BLaER1 treated with 17β-estradiol and CSF1 and Interleukin-3, amounts not matched to agents 10 nM and 100 nM (cell line): ENCODE data around the gene PTPRE.

Experiments
- H3K27ac ChIP-seq, 11 experiments: shearing (Covaris generic); formaldehyde crosslinking; 2 replicates each; pipeline ENCODE4 v1.8.1; 2022
- H3K27me3 ChIP-seq, 11 experiments: shearing (Covaris generic); formaldehyde crosslinking; 2 replicates each; pipeline ENCODE4 v1.8.1; 2022
- H3K36me3 ChIP-seq, 11 experiments: shearing (Covaris generic); formaldehyde crosslinking; 2 replicates each; pipeline ENCODE4 v1.8.1; 2022
- H3K4me1 ChIP-seq, 10 experiments: shearing (Covaris generic); formaldehyde crosslinking; 2 replicates each; pipeline ENCODE4 v1.8.1; 2022
- H3K4me2 ChIP-seq, 11 experiments: shearing (Covaris generic); formaldehyde crosslinking; 2 replicates each; pipeline ENCODE4 v1.8.1; 2022
- H3K4me3 ChIP-seq, 10 experiments: shearing (Covaris generic); formaldehyde crosslinking; 2 replicates each; pipeline ENCODE4 v1.8.1; 2022
- H3K9ac ChIP-seq, 11 experiments: shearing (Covaris generic); formaldehyde crosslinking; 2 replicates each; pipeline ENCODE4 v1.8.1; 2022
- H3K9me3 ChIP-seq, 11 experiments: shearing (Covaris generic); formaldehyde crosslinking; replicated peaks in 1 of 11; 2 replicates each; pipeline ENCODE4 v1.8.1; 2022
- H4K20me1 ChIP-seq, 11 experiments: shearing (Covaris generic); formaldehyde crosslinking; 2 replicates each; pipeline ENCODE4 v1.8.1; 2022
- Cebpa-rat ChIP-seq, 11 experiments: shearing (Covaris generic); IDR thresholded peaks; 2 replicates each; pipeline ENCODE4 v1.8.1; 2022

Gene PTPRE

DNA sequence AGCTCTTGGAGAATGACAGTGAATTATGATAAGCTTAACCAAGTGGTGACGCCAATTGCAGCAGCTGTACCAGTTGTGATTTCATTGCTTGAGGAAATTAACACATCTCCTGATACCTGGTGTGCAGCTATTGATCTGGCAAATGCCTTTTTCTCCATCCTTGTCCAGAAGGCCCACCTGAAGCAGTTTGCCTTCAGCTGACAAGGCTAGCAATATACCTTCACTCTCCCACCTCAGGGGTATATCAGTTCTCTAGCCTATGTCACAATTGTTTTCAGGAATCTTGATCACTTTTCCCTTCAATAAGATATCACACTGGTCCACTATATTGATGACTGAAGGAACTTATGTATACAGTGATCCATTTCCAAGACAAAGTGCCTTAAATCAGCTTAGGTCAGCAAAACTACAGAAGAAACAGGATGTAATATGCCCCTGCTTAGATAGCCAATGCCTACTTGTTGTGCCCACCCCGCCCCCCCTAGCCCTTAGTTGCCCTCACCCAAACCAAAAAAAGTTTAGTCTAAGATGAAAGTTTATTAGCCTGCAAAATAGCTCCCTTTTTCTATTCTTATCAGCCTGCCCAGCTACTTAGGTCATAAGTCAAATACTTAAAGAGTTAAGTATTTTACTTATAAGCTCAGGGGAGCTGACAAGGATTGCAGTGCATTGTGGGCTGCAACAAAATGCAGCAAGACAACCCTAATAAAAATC is 45.1 kb downstream of the PTPRE start:
- Histone ChIP-seq H3K4me1 (peaks cover 0 to 15% (median under 1%) of the 10 kb centered on the region in 10 experiments; a peak in 11 of 20 replicates), H4K20me1 (peaks cover 0 to 15% (median 0%) of the 10 kb centered on the region in 11 experiments; a peak in 2 of 22 replicates), H3K4me2 (peak overlapping the region in 2 of 11 experiments; percentile 9 to 10; a peak in 1 of 22 replicates), H3K9ac (no peak overlapping the region), H3K36me3 (peaks cover 0 to 23% (median 0%) of the 10 kb centered on the region in 11 experiments; a peak in 3 of 22 replicates), H3K27ac (no peak overlapping the region), H3K27me3 (no peaks in the 10 kb centered on the region), H3K9me3 (peaks cover 0 to 33% (median 9%) of the 10 kb centered on the region in 11 experiments; a peak in 9 of 22 replicates), H3K4me3 (no peak overlapping the region)
- TF ChIP-seq Cebpa-rat (IDR thresholded peaks at IDR 0.05): no peak

DNA sequence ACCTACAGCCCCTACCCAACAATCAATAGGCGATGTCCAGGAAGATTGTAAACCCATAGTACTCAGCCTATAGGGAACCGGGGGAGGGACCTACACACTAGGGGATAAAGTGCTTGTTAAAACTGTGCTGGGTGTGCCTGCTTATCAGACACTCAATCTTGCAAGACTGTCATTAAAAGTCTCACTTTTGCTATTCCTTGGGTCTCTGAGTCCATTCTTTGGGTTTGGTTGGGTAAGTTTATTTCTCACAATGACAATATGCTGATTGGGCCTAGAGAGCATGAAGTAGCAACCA is 45.6 kb downstream of the PTPRE start:
- no peak for TF ChIP-seq Cebpa-rat (IDR thresholded peaks at IDR 0.05)
- no peaks in the 10 kb centered on the region for H3K27me3 ChIP-seq
- H4K20me1 ChIP-seq: peaks cover 0 to 15% (median 0%) of the 10 kb centered on the region in 11 experiments; a peak in 2 of 22 replicates
- H3K9ac ChIP-seq: no peak overlapping the region
- peaks cover 0 to 33% (median 9%) of the 10 kb centered on the region in 11 experiments; a peak in 9 of 22 replicates for H3K9me3 ChIP-seq
- H3K4me2 ChIP-seq: no peak overlapping the region
- H3K4me1 ChIP-seq: peaks cover 0 to 14% (median 0%) of the 10 kb centered on the region in 10 experiments; a peak in 7 of 20 replicates
- H3K27ac ChIP-seq: no peak overlapping the region
- H3K4me3 ChIP-seq: no peak overlapping the region
- peaks cover 0 to 21% (median 0%) of the 10 kb centered on the region in 11 experiments; a peak in 3 of 22 replicates for H3K36me3 ChIP-seq

DNA sequence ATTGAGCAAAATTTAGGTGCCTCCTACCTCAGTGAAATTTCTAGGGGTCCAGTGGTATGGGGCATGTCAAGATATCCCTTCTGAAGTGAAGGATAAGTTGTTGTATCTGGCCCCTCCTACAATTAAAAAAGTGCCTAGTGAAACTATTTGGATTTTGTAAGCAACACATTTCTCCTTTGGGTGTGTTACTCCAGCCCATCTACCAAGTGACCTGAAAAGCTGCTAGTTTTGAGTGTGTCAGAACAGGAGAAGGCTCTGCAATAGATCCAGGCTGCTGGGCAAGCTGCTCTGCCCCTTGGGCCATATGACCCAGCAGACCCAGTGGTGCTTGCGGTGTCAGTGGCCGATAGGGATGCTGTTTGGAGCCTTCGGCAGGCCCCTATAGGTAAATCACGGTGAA is 46.0 kb downstream of the PTPRE start:
- Histone ChIP-seq H3K4me3 (no peak overlapping the region), H3K27me3 (no peaks in the 10 kb centered on the region), H3K9me3 (peaks cover 0 to 33% (median 9%) of the 10 kb centered on the region in 11 experiments; a peak in 9 of 22 replicates), H3K4me2 (no peak overlapping the region), H3K36me3 (peaks cover 0 to 17% (median 0%) of the 10 kb centered on the region in 11 experiments; a peak in 3 of 22 replicates), H3K27ac (no peak overlapping the region), H4K20me1 (peaks cover 0 to 15% (median 0%) of the 10 kb centered on the region in 11 experiments; a peak in 2 of 22 replicates), H3K4me1 (peaks cover 0 to 14% (median 0%) of the 10 kb centered on the region in 10 experiments; a peak in 7 of 20 replicates), H3K9ac (no peak overlapping the region)
- TF ChIP-seq Cebpa-rat (IDR thresholded peaks at IDR 0.05): no peak

DNA sequence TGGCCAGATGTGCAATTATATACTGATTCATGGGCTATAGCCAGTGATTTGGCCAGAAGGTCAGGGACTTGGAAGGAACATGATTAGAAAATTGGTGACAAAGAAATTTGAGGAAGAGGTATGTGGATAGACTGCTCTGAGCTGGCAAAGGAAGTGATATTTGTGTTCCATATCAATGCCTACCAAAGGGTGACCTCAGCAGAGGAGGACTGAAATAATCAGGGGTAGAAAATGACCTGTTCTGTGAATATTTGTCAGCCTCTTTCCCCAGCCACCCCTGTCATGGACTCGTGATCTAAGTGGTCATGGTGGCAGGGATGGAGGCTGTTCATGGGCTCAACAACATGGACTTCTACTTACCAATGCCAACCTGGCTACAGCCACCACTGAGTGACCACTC is 47.0 kb downstream of the PTPRE start:
- H4K20me1 ChIP-seq: peaks cover 0 to 16% (median 0%) of the 10 kb centered on the region in 11 experiments; a peak in 3 of 22 replicates
- no peak overlapping the region for H3K4me3 ChIP-seq
- no peak for TF ChIP-seq Cebpa-rat (IDR thresholded peaks at IDR 0.05)
- peaks cover 0 to 12% (median 0%) of the 10 kb centered on the region in 11 experiments; a peak in 3 of 22 replicates for H3K36me3 ChIP-seq
- peaks cover 0 to 14% (median 0%) of the 10 kb centered on the region in 10 experiments; a peak in 7 of 20 replicates for H3K4me1 ChIP-seq
- H3K9me3 ChIP-seq: peaks cover 0 to 30% (median 9%) of the 10 kb centered on the region in 11 experiments; a peak in 9 of 22 replicates
- no peak overlapping the region for H3K9ac ChIP-seq
- H3K27me3 ChIP-seq: no peaks in the 10 kb centered on the region
- H3K4me2 ChIP-seq: peak overlapping the region in 3 of 11 experiments; percentile 7 to 28 (median 14); a peak in 2 of 22 replicates
- no peak overlapping the region for H3K27ac ChIP-seq

DNA sequence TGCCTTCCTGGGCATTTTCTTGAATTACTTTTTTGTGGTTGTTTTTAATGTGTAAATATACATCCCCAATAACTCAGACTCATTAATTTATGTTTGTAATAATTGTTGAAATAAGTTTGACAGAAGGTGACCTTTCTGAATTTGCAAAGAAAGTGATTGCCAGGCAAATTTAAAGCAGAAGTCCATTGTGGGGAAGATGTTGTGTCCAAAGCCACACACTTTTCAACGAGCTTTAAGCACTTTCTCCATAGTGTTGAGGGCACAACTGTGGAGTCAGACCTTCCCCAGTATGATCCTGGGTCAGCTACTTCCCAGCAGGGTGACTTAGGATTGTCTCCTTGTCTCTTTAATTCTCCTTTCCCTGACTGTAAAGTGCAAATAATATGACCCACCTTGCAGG is 52.5 kb downstream of the PTPRE start:
- H3K27ac ChIP-seq: no peak overlapping the region
- no peak overlapping the region for H3K9ac ChIP-seq
- H4K20me1 ChIP-seq: peaks cover 0 to 51% (median 0%) of the 10 kb centered on the region in 11 experiments; a peak in 8 of 22 replicates
- TF ChIP-seq Cebpa-rat (IDR thresholded peaks at IDR 0.05): no peak
- H3K9me3 ChIP-seq: peaks cover 0 to 19% (median 0%) of the 10 kb centered on the region in 11 experiments; a peak in 8 of 22 replicates
- H3K4me3 ChIP-seq: no peak overlapping the region
- H3K4me2 ChIP-seq: peak overlapping the region in 1 of 11 experiments; percentile 16; a peak in 1 of 22 replicates
- H3K27me3 ChIP-seq: no peaks in the 10 kb centered on the region
- H3K4me1 ChIP-seq: peaks cover 6 to 29% (median 22%) of the 10 kb centered on the region in 10 experiments; a peak in 17 of 20 replicates
- peaks cover 0 to 6% (median 0%) of the 10 kb centered on the region in 11 experiments; a peak in 2 of 22 replicates for H3K36me3 ChIP-seq

DNA sequence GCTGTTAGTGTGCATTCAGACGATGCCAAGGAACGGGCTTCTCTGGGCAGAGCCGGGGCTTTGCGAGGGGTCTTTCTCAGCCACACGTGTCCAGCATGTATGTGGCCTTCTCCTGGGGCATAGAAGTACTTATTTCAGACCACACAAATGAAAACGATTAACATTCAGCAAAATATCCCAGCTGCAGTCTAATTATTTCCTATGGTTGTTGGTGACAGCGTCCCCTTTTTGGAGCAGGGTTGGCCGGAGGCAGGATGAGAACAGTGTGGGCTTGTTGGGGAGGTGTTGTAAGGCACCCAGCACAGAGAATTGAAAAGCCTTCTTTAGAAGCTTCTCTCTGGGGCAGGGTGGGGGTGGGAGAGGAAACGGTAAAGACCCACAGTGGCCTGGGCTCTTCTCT is 54.2 kb downstream of the PTPRE start:
- H3K9me3 ChIP-seq: peaks cover 0 to 9% (median 0%) of the 10 kb centered on the region in 11 experiments; a peak in 8 of 22 replicates
- no peak overlapping the region for H3K9ac ChIP-seq
- H3K36me3 ChIP-seq: peaks cover 0 to 5% (median 0%) of the 10 kb centered on the region in 11 experiments; a peak in 2 of 22 replicates
- H3K4me3 ChIP-seq: no peak overlapping the region
- peaks cover 6 to 29% (median 22%) of the 10 kb centered on the region in 10 experiments; a peak in 17 of 20 replicates for H3K4me1 ChIP-seq
- H3K4me2 ChIP-seq: peak overlapping the region in 7 of 11 experiments; percentile 9 to 66 (median 30); a peak in 8 of 22 replicates
- no peak overlapping the region for H3K27ac ChIP-seq
- no peak for TF ChIP-seq Cebpa-rat (IDR thresholded peaks at IDR 0.05)
- no peaks in the 10 kb centered on the region for H3K27me3 ChIP-seq
- peaks cover 0 to 51% (median 0%) of the 10 kb centered on the region in 11 experiments; a peak in 8 of 22 replicates for H4K20me1 ChIP-seq

DNA sequence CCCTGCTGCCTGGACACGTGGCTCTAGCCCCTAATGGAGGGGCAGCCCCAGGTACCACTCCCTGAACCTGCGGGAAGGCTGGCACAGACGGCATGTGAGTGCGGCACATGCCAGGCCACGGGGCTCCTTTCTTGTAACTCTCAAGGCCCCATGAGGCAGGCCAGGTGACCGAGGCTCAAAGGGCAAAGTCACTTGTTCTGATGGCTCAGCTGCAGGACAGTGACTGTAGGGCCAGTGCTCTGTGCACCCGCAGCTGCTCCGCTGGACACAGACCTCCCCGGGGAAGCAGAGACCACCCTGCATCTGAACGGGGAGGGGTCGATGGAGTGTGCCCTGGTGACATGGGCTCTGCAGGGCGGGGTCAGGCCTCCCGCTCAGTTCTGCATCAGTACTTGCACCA is 55.3 kb downstream of the PTPRE start:
- Histone ChIP-seq H3K9ac (peak overlapping the region in 2 of 11 experiments; percentile 11 to 17; a peak in 2 of 22 replicates), H3K4me3 (no peak overlapping the region), H3K27me3 (no peaks in the 10 kb centered on the region), H3K36me3 (peaks cover 0 to 15% (median 0%) of the 10 kb centered on the region in 11 experiments; a peak in 2 of 22 replicates), H4K20me1 (peaks cover 0 to 51% (median 0%) of the 10 kb centered on the region in 11 experiments; a peak in 8 of 22 replicates), H3K9me3 (peaks cover 0 to 4% (median 0%) of the 10 kb centered on the region in 11 experiments; a peak in 1 of 22 replicates), H3K4me1 (peaks cover 6 to 29% (median 22%) of the 10 kb centered on the region in 10 experiments; a peak in 17 of 20 replicates), H3K27ac (no peak overlapping the region), H3K4me2 (peak overlapping the region in 8 of 11 experiments; percentile 17 to 66 (median 46); a peak in 14 of 22 replicates)
- TF ChIP-seq Cebpa-rat (IDR thresholded peaks at IDR 0.05): no peak

DNA sequence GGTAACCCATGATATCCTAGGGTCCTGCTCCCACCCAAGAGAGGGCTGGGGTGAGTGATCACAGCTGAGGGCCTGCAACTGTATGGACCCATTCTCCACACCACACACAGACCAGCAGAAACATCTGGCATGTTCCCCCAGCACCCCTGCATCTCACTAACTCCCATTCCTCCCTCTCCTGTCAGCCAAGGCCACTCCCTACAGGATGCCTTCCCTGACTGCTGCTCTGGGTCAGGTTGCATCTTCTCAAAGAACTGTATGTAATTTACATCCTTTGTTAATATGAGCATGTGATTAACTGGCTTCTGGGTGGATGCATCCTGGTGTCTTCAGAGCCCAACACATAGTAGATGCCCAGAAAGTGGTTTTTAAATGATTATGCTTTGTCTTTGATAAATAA is 56.2 kb downstream of the PTPRE start:
- Histone ChIP-seq H3K9ac (no peak overlapping the region), H3K27ac (no peak overlapping the region), H3K36me3 (peaks cover 0 to 16% (median 0%) of the 10 kb centered on the region in 11 experiments; a peak in 1 of 22 replicates), H3K4me2 (peak overlapping the region in 5 of 11 experiments; percentile 18 to 66 (median 50); a peak in 2 of 22 replicates), H3K4me1 (peaks cover 6 to 29% (median 22%) of the 10 kb centered on the region in 10 experiments; a peak in 17 of 20 replicates), H3K9me3 (0 out of 22 replicates have a peak, but pooled peaks cover 0 to 5% (median 0%) of the 10 kb centered on the region in 11 experiments), H3K27me3 (no peaks in the 10 kb centered on the region), H3K4me3 (no peak overlapping the region), H4K20me1 (peaks cover 0 to 51% (median 0%) of the 10 kb centered on the region in 11 experiments; a peak in 8 of 22 replicates)
- no peak for TF ChIP-seq Cebpa-rat (IDR thresholded peaks at IDR 0.05)
